ENCODE results near the gene ABHD14A. TPM values are rescaled to one million over a fixed set of nuclear protein-coding genes. Genes with fewer than 3 reads are reported as not detected.

ABHD14A gene
- polyA plus RNA-seq, 2 of the 4 experiments (the other 2 are of a cell fraction): 6.3 to 9.5 TPM

DNA sequence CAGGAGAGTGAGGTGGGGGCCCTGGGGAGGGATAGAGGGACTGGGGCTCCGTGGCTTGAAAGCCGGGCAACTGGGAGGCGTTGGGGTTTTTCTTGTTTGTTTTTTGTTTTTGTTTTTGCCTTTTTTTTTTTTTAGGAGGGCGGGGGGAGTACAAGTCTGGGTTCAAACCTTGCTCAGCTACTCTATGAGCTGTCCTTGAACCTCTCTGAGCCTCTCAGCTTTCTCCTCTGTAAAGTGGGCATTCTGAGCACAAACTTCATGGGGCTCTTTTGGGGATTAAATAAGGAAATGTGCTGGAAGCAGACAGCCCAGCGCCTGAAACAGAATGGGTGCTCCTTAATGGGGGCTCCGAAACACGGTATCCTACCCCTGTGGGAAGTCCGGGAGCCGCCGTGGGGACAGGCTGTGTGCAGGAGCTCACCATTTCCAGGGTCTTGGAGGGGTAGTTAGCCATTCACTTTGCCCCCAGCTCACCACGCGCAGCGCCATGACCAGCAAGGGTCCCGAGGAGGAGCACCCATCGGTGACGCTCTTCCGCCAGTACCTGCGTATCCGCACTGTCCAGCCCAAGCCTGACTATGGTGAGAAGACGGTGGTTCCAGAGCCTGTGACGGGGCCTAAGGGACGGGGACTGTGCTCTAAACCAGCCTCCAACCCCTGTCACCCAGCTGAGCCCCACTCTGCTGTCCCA, 8.9 kb downstream of the ABHD14A start:
- no peak for FAIRE-seq
- WGBS (ENCODE audit: missing lambda C conversion rate): 72% methylated on average over 19 of the region's 22 CpGs
- H3K4me1 ChIP-seq: peaks cover 32% of the 10 kb centered on the region
- no peaks in the 10 kb centered on the region for H3K9me3 ChIP-seq
- CTCF ChIA-PET: interaction anchor here (0.7 to 5.0 kb wide), 7 partner anchors 12 to 56 kb away, joined by 3 to 53 read pairs (median 6); partner anchors contain the start of genes ABHD14A, ABHD14B, PARP3 and RRP9
- H3K4me2 ChIP-seq: peak overlapping the region; percentile 74
- ATAC-seq: no peak
- peak overlapping the region; percentile 80 to 97 for H3K27ac ChIP-seq
- peak overlapping the region; percentile 51 for H3K4me3 ChIP-seq
- TF ChIP-seq, protein P1, sequence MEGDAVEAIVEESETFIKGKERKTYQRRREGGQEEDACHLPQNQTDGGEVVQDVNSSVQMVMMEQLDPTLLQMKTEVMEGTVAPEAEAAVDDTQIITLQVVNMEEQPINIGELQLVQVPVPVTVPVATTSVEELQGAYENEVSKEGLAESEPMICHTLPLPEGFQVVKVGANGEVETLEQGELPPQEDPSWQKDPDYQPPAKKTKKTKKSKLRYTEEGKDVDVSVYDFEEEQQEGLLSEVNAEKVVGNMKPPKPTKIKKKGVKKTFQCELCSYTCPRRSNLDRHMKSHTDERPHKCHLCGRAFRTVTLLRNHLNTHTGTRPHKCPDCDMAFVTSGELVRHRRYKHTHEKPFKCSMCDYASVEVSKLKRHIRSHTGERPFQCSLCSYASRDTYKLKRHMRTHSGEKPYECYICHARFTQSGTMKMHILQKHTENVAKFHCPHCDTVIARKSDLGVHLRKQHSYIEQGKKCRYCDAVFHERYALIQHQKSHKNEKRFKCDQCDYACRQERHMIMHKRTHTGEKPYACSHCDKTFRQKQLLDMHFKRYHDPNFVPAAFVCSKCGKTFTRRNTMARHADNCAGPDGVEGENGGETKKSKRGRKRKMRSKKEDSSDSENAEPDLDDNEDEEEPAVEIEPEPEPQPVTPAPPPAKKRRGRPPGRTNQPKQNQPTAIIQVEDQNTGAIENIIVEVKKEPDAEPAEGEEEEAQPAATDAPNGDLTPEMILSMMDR (IDR thresholded peaks at IDR 0.05): no peak
- no peak for TF ChIP-seq FOSL2 (IDR thresholded peaks at IDR 0.05)
- no peak for TF ChIP-seq FOSL2 (CRISPR knock-in tag; IDR thresholded peaks at IDR 0.05)
- TF ChIP-seq, protein P2, sequence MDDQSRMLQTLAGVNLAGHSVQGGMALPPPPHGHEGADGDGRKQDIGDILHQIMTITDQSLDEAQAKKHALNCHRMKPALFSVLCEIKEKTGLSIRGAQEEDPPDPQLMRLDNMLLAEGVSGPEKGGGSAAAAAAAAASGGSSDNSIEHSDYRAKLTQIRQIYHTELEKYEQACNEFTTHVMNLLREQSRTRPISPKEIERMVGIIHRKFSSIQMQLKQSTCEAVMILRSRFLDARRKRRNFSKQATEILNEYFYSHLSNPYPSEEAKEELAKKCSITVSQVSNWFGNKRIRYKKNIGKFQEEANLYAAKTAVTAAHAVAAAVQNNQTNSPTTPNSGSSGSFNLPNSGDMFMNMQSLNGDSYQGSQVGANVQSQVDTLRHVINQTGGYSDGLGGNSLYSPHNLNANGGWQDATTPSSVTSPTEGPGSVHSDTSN (IDR thresholded peaks at IDR 0.05): no peak
- TF ChIP-seq, protein P3, sequence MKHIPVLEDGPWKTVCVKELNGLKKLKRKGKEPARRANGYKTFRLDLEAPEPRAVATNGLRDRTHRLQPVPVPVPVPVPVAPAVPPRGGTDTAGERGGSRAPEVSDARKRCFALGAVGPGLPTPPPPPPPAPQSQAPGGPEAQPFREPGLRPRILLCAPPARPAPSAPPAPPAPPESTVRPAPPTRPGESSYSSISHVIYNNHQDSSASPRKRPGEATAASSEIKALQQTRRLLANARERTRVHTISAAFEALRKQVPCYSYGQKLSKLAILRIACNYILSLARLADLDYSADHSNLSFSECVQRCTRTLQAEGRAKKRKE (CRISPR knock-in tag; IDR thresholded peaks at IDR 0.05; ENCODE audit: low read depth): no peak
- no peak for TF ChIP-seq FOSB (CRISPR knock-in tag; IDR thresholded peaks at IDR 0.05)
- TF ChIP-seq KDM5A (IDR thresholded peaks at IDR 0.05): no peak
- no peak for TF ChIP-seq ZFP36 (IDR thresholded peaks at IDR 0.05; ENCODE audit: borderline replicate concordance, partially characterized antibody)
- TF ChIP-seq, protein P4, sequence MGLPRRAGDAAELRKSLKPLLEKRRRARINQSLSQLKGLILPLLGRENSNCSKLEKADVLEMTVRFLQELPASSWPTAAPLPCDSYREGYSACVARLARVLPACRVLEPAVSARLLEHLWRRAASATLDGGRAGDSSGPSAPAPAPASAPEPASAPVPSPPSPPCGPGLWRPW (IDR thresholded peaks at IDR 0.05): no peak
- TF ChIP-seq NR3C1 (IDR thresholded peaks at IDR 0.05): no peak
- no peak for TF ChIP-seq JUNB (IDR thresholded peaks at IDR 0.05)
- no peak for TF ChIP-seq ESRRA (IDR thresholded peaks at IDR 0.05; ENCODE audit: borderline replicate concordance, low read length)
- TF ChIP-seq, protein P5, sequence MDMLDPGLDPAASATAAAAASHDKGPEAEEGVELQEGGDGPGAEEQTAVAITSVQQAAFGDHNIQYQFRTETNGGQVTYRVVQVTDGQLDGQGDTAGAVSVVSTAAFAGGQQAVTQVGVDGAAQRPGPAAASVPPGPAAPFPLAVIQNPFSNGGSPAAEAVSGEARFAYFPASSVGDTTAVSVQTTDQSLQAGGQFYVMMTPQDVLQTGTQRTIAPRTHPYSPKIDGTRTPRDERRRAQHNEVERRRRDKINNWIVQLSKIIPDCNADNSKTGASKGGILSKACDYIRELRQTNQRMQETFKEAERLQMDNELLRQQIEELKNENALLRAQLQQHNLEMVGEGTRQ (IDR thresholded peaks at IDR 0.05): no peak
- TF ChIP-seq ZSCAN20 (CRISPR knock-in tag; IDR thresholded peaks at IDR 0.05): no peak
- POLR2A ChIA-PET: interaction anchor here (0.6 to 3.3 kb wide), 6 partner anchors 8 to 171 kb away, joined by 3 to 32 read pairs (median 9); partner anchors contain the start of genes ABHD14B and RPL29
- DNase-seq (ENCODE audit: low read depth in 1 of 2, low spot score in 1 of 2): no peak

DNA sequence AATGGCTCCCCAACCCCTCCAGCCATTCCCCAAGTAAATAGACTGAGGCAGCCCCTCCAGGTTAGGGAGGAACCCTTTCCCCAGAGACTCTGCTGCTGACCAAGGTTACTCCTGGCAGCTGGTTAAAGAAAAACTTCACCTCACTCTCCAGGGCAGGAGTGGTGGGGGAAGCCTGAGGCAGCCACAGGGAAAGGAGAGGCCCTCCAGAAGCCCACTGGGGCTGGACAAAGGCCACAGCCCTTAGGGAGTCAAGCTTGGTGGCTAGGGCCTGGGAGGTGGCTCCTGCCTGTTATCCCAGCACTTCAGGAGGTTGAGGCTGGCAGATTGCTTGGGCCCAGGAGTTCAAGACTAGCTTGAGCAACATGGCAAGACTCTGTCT, 9.4 kb downstream of the ABHD14A start:
- POLR2A ChIA-PET: interaction anchor here (0.6 to 3.3 kb wide), 4 partner anchors 8 to 19 kb away, joined by 3 to 32 read pairs (median 14); partner anchors contain the start of genes ABHD14B and RPL29
- Histone ChIP-seq H3K4me1 (peaks cover 32% of the 10 kb centered on the region), H3K9me3 (no peaks in the 10 kb centered on the region), H3K4me2 (peak overlapping the region; percentile 74), H3K4me3 (peak overlapping the region; percentile 51; the same call in 1 of the 3 replicates), H3K27ac (peak overlapping the region; percentile 80 to 97; a peak in 5 of 6 replicates)
- FAIRE-seq: no peak
- no peak for TF ChIP-seq POLR2AphosphoS2 (conservative IDR thresholded peaks at IDR 0.05; ENCODE audit: low read length)
- TF ChIP-seq HOXA7 (CRISPR knock-in tag; IDR thresholded peaks at IDR 0.05): no peak
- no peak for TF ChIP-seq JUN (IDR thresholded peaks at IDR 0.05)
- no peak for TF ChIP-seq EP300 (IDR thresholded peaks at IDR 0.05)
- no peak for TF ChIP-seq MAFK (IDR thresholded peaks at IDR 0.05; ENCODE audit: partially characterized antibody)
- no peak for TF ChIP-seq SREBF2 (IDR thresholded peaks at IDR 0.05)
- TF ChIP-seq RARB (CRISPR knock-in tag; IDR thresholded peaks at IDR 0.05): no peak
- TF ChIP-seq, protein P5 (IDR thresholded peaks at IDR 0.05): no peak
- no peak for TF ChIP-seq PHF8 (IDR thresholded peaks at IDR 0.05; ENCODE audit: borderline replicate concordance, low read depth)
- TF ChIP-seq NPAS2 (CRISPR knock-in tag; IDR thresholded peaks at IDR 0.05; ENCODE audit: borderline replicate concordance): no peak
- no peak for TF ChIP-seq ZC3H11A (IDR thresholded peaks at IDR 0.05)
- no peak for TF ChIP-seq EHMT2 (IDR thresholded peaks at IDR 0.05; ENCODE audit: low read depth)
- no peak for TF ChIP-seq RCOR1 (IDR thresholded peaks at IDR 0.05; ENCODE audit: low read depth, low read length)
- no peak for DNase-seq (ENCODE audit: low read depth in 1 of 2, low spot score in 1 of 2)
- CTCF ChIA-PET: interaction anchor here (1.1 to 5.0 kb wide), 4 partner anchors 12 to 43 kb away, joined by 3 to 53 read pairs (median 4); partner anchors contain the start of genes ABHD14A, ABHD14B and RRP9
- no peak for ATAC-seq
